ENCODE measurements around the gene ARHGAP31.

GRCh38 chr3:119357190-119357589 lies 63.0 kb downstream of the ARHGAP31 start:
- TF ChIP-seq POLR2AphosphoS5 (IDR thresholded peaks at IDR 0.05; ENCODE audit: low read depth, low read length) (no peak), REST (IDR thresholded peaks at IDR 0.05; ENCODE audit: insufficient read depth in 1 of 2, low read depth in 2 of 2, low read length in 2 of 2) (no peak), TAF1 (IDR thresholded peaks at IDR 0.05; ENCODE audit: borderline replicate concordance, insufficient read depth, low read length) (no peak), FOXP2 (optimal IDR thresholded peaks at IDR 0.05; ENCODE audit: borderline replicate concordance, extremely low read depth, extremely low read length, insufficient read depth) (no peak), SIN3A (IDR thresholded peaks at IDR 0.05; ENCODE audit: borderline replicate concordance, insufficient read depth, low read length) (no peak)

All from PFSK-1 (cell line).